DOHH2 (cell line): ENCODE data around the gene AMPD3.

Source experiments
- H3F3A ChIP-seq: fragments of 200-600 bp; sonication (generic), shearing (Covaris generic); 2 replicates; pipeline ENCODE4 v1.6.0; 2016; ENCODE audit warnings: antibody characterized with exemption, mild to moderate bottlenecking; ENCODE audit not compliant: control insufficient read depth, insufficient read depth
- H3K27ac ChIP-seq: fragments of 200-600 bp; sonication (generic); 2 replicates; pipeline ENCODE4 v1.5.1; 2014; ENCODE audit warnings: low read depth, mild to moderate bottlenecking, low read length, moderate library complexity
- H3K27me3 ChIP-seq: fragments of 200-600 bp; sonication (generic); 2 replicates; pipeline ENCODE4 v1.6.1; 2014; ENCODE audit warnings: mild to moderate bottlenecking, low read length, mixed read lengths; ENCODE audit not compliant: control insufficient read depth
- H3K36me3 ChIP-seq: fragments of 200-600 bp; sonication (generic); 2 replicates; pipeline ENCODE4 v1.6.1; 2014; ENCODE audit warnings: mild to moderate bottlenecking, low read length, moderate library complexity, mixed read lengths; ENCODE audit not compliant: control insufficient read depth
- H3K4me1 ChIP-seq: fragments of 200-600 bp; sonication (generic); 2 replicates; pipeline ENCODE4 v1.6.1; 2014; ENCODE audit warnings: mild to moderate bottlenecking, low read length, mixed read lengths; ENCODE audit not compliant: control insufficient read depth
- H3K4me2 ChIP-seq: fragments of 200-600 bp; sonication (generic); 2 replicates; pipeline ENCODE4 v1.6.0; 2014; ENCODE audit warnings: mild to moderate bottlenecking, low read length, moderate library complexity
- H3K4me3 ChIP-seq: fragments of 200-600 bp; sonication (generic); 2 replicates; pipeline ENCODE4 v1.5.1; 2014; ENCODE audit warnings: mild to moderate bottlenecking, low read length, mixed read lengths
- H3K79me2 ChIP-seq: fragments of 200-600 bp; sonication (generic); 2 replicates; pipeline ENCODE4 v1.6.1; 2014; ENCODE audit warnings: mild to moderate bottlenecking, low read length, mixed read lengths; ENCODE audit not compliant: control insufficient read depth
- H3K9me2 ChIP-seq: fragments of 200-600 bp; sonication (generic); replicated peaks from 2 replicates; pipeline ENCODE4 v1.6.1; 2014; ENCODE audit warnings: mild to moderate bottlenecking, low read length, mixed read lengths; ENCODE audit not compliant: control insufficient read depth
- H3K9me3 ChIP-seq: fragments of 200-600 bp; sonication (generic); 2 replicates; pipeline ENCODE4 v1.6.1; 2014; ENCODE audit warnings: antibody characterized with exemption, low read length, mixed read lengths; ENCODE audit not compliant: control insufficient read depth, insufficient read depth
- H4K20me1 ChIP-seq: fragments of 200-600 bp; sonication (generic); 2 replicates; pipeline ENCODE4 v1.6.0; 2014; ENCODE audit warnings: low read depth, mild to moderate bottlenecking, antibody characterized with exemption, low read length, moderate library complexity; ENCODE audit not compliant: control insufficient read depth, insufficient read depth
- EZH2phosphoT487 ChIP-seq: fragments of 200-600 bp; sonication (generic); IDR thresholded peaks from 2 replicates; pipeline ENCODE4 v1.6.1; 2017; ENCODE audit warnings: borderline replicate concordance, mild to moderate bottlenecking, antibody characterized with exemption, low read length, moderate library complexity, mixed read lengths
- TF ChIP-seq, protein P1 (sequence below): fragments of 200-600 bp; sonication (generic); IDR thresholded peaks from one replicate; pipeline ENCODE4 v1.5.1; 2014; ENCODE audit warnings: antibody characterized with exemption, mild to moderate bottlenecking, low read depth, low read length; ENCODE audit not compliant: poor library complexity, severe bottlenecking

Gene AMPD3

DNA sequence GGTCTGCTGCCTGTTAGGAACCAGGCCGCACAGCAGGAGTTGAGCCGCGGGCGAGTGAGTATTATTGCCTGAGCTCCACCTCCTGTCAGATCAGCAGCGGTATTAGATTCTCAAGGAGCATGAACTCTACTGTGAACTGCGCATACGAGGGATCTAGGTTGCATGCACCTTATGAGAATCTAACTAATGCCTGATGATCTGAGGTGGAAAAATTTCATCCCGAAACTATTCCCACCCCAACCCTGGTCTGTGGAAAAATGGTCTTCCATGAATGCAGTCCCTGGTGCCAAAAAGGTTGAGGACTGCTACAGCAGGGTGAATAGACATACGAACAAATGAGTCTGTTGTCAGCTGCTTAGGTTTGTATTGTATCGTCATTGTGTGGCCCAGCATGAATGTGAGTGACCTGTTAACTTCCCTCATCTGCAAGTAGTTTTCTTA lies 56.1 kb downstream of the AMPD3 start:
- H3K4me2 ChIP-seq, result no peak overlapping the region
- TF ChIP-seq EZH2phosphoT487, result no peak
- TF ChIP-seq, protein P1, sequence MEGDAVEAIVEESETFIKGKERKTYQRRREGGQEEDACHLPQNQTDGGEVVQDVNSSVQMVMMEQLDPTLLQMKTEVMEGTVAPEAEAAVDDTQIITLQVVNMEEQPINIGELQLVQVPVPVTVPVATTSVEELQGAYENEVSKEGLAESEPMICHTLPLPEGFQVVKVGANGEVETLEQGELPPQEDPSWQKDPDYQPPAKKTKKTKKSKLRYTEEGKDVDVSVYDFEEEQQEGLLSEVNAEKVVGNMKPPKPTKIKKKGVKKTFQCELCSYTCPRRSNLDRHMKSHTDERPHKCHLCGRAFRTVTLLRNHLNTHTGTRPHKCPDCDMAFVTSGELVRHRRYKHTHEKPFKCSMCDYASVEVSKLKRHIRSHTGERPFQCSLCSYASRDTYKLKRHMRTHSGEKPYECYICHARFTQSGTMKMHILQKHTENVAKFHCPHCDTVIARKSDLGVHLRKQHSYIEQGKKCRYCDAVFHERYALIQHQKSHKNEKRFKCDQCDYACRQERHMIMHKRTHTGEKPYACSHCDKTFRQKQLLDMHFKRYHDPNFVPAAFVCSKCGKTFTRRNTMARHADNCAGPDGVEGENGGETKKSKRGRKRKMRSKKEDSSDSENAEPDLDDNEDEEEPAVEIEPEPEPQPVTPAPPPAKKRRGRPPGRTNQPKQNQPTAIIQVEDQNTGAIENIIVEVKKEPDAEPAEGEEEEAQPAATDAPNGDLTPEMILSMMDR, result no peak
- no peaks in the 10 kb centered on the region for H3K27me3 ChIP-seq
- no peak overlapping the region for H3K27ac ChIP-seq
- no peaks in the 10 kb centered on the region for H3K9me2 ChIP-seq
- no peaks in the 10 kb centered on the region for H3K4me1 ChIP-seq
- H3K36me3 ChIP-seq, result peaks cover 3% of the 10 kb centered on the region; the same call in 1 of the 2 replicates
- no peaks in the 10 kb centered on the region for H3F3A ChIP-seq
- no peaks in the 10 kb centered on the region for H3K79me2 ChIP-seq
- H4K20me1 ChIP-seq, result no peaks in the 10 kb centered on the region
- no peaks in the 10 kb centered on the region for H3K9me3 ChIP-seq
- no peak overlapping the region for H3K4me3 ChIP-seq

DNA sequence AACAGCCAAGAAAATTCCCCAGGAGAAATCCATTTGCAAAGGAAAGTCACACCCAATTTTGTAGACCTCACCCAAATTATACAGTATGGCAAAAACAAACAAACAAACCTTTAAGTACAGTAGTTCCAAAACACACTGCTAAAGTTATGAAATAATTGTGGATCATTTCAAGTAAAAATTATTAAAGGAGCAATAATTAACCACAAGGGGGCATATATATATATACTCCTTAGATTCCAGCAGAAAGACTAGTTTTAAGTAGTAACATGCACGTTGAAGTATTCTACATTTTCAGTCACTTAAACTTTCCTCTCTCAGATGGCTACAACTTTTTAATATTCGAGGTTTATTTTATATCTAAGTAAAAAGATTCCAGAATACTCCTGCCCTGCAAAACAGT lies 59.1 kb downstream of the AMPD3 start:
- Histone ChIP-seq H3K4me2 (no peak overlapping the region), H3K27me3 (no peaks in the 10 kb centered on the region), H3K27ac (no peak overlapping the region)

DNA sequence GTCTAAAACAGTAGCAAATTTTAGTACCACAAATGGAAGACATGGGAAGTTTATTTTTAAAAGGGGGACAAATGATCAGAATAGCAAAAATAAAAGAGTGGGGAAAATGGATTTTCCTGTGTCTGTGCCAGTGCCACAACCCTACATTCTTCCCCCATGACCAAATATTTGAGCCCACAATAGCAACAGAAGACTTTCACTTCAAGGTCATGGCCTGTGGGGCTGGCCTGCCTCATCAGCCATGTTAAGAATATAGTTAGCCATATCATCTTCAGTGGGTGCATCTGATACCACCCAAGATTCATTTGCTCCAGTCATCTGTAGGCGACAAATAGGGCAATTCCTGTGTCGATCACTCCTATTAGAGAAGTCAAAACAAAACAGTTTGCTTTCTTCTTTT lies 59.6 kb downstream of the AMPD3 start:
- H3F3A ChIP-seq, result no peaks in the 10 kb centered on the region
- no peak for TF ChIP-seq EZH2phosphoT487
- TF ChIP-seq, protein P1, result no peak
- H3K4me2 ChIP-seq, result no peak overlapping the region
- no peaks in the 10 kb centered on the region for H3K9me2 ChIP-seq
- H3K27ac ChIP-seq, result no peak overlapping the region
- H3K79me2 ChIP-seq, result no peaks in the 10 kb centered on the region
- H3K9me3 ChIP-seq, result no peaks in the 10 kb centered on the region
- H3K4me3 ChIP-seq, result no peak overlapping the region
- no peaks in the 10 kb centered on the region for H3K4me1 ChIP-seq
- no peaks in the 10 kb centered on the region for H3K27me3 ChIP-seq
- peaks cover 7% of the 10 kb centered on the region for H3K36me3 ChIP-seq
- H4K20me1 ChIP-seq, result no peaks in the 10 kb centered on the region

More for the DNA sequence above, 59.1 kb downstream of the AMPD3 start:
- TF ChIP-seq, protein P1, result peak; percentile 48
- no peak for TF ChIP-seq EZH2phosphoT487
- Histone ChIP-seq H4K20me1 (no peaks in the 10 kb centered on the region), H3F3A (no peaks in the 10 kb centered on the region), H3K4me1 (no peaks in the 10 kb centered on the region), H3K36me3 (peaks cover 3% of the 10 kb centered on the region), H3K79me2 (no peaks in the 10 kb centered on the region), H3K9me2 (no peaks in the 10 kb centered on the region), H3K4me3 (no peak overlapping the region), H3K9me3 (no peaks in the 10 kb centered on the region)
